ENCODE measurements around the gene MYDGF.
A peak's percentile ranks its signal among the peaks of the same experiment; 100 is the strongest.
"Not testable (repeated sequence)": the region's sequence is repeated elsewhere in the genome, so short reads cannot be mapped to it uniquely, and the experiment has no call there.

Gene MYDGF

GRCh38 chr19:4699826-4700692, 29.9 kb upstream of the MYDGF start:
- no peak for DNase-seq (ENCODE audit: low spot score)

GRCh38 chr19:4697304-4697703, 27.2 kb upstream of the MYDGF start:
- DNase-seq (ENCODE audit: low spot score) = no peak

GRCh38 chr19:4695224-4695731, 25.1 kb upstream of the MYDGF start:
- DNase-seq (ENCODE audit: low spot score) = no peak

GRCh38 chr19:4694211-4694987, 24.3 kb upstream of the MYDGF start:
- peak; percentile 72 for DNase-seq (ENCODE audit: low spot score)

GRCh38 chr19:4693471-4694121, 23.5 kb upstream of the MYDGF start:
- no peak for DNase-seq (ENCODE audit: low spot score)

GRCh38 chr19:4693078-4693350, 22.9 kb upstream of the MYDGF start:
- no peak for DNase-seq (ENCODE audit: low spot score)

GRCh38 chr19:4692251-4693077, 22.3 kb upstream of the MYDGF start:
- DNase-seq (ENCODE audit: low spot score) = no peak

- no peak for DNase-seq (ENCODE audit: low spot score)
Observed at GRCh38 chr19:4691373-4691772, 21.2 kb upstream of the MYDGF start.

- DNase-seq (ENCODE audit: low spot score) = no peak
Observed at GRCh38 chr19:4690361-4690760, 20.2 kb upstream of the MYDGF start.

GRCh38 chr19:4689403-4689802, 19.3 kb upstream of the MYDGF start:
- DNase-seq (ENCODE audit: low spot score) = no peak

GRCh38 chr19:4688587-4688986, 18.4 kb upstream of the MYDGF start:
- no peak for DNase-seq (ENCODE audit: low spot score)

GRCh38 chr19:4687396-4687795, 17.3 kb upstream of the MYDGF start:
- no peak for DNase-seq (ENCODE audit: low spot score)

- no peak for DNase-seq (ENCODE audit: low spot score)
Observed at GRCh38 chr19:4686700-4687099, 16.6 kb upstream of the MYDGF start.

- DNase-seq (ENCODE audit: low spot score) = no peak
Observed at GRCh38 chr19:4684312-4685095, 14.4 kb upstream of the MYDGF start.

- DNase-seq (ENCODE audit: low spot score) = no peak
Observed at GRCh38 chr19:4682417-4683200, 12.5 kb upstream of the MYDGF start.

- not testable (repeated sequence) for DNase-seq (ENCODE audit: low spot score)
Observed at GRCh38 chr19:4680021-4680420, 9.9 kb upstream of the MYDGF start.

GRCh38 chr19:4678881-4679790, 9.0 kb upstream of the MYDGF start:
- no peak for DNase-seq (ENCODE audit: low spot score)

GRCh38 chr19:4676955-4677731, 7.0 kb upstream of the MYDGF start:
- peak; percentile 43 for DNase-seq (ENCODE audit: low spot score)
